Measurements from ENCODE around the gene HSD17B14. TPM values are rescaled to one million over a fixed set of nuclear protein-coding genes. Genes with fewer than 3 reads are reported as not detected.
A peak's percentile ranks its signal among the peaks of the same experiment; 100 is the strongest.

Gene HSD17B14
- total and polyA plus RNA-seq, 9 of the 15 experiments (the other 6 are each of a cell fraction or from before 2014, with no cell fraction given), result 0.16 TPM; not detected in 8

- TF ChIP-seq SIN3A (IDR thresholded peaks at IDR 0.05; ENCODE audit: borderline replicate concordance in 2 of 2, control insufficient read depth in 1 of 2, low read depth in 2 of 2, low read length in 2 of 2), result no peak
- TF ChIP-seq, protein P1, sequence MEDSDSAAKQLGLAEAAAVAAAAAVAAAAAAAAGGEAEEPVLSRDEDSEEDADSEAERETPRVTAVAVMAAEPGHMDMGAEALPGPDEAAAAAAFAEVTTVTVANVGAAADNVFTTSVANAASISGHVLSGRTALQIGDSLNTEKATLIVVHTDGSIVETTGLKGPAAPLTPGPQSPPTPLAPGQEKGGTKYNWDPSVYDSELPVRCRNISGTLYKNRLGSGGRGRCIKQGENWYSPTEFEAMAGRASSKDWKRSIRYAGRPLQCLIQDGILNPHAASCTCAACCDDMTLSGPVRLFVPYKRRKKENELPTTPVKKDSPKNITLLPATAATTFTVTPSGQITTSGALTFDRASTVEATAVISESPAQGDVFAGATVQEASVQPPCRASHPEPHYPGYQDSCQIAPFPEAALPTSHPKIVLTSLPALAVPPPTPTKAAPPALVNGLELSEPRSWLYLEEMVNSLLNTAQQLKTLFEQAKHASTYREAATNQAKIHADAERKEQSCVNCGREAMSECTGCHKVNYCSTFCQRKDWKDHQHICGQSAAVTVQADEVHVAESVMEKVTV (CRISPR knock-in tag; IDR thresholded peaks at IDR 0.05), result no peak
- peak; percentile 4; the same call in 1 of the 2 replicates for TF ChIP-seq USF1 (CRISPR knock-in tag; IDR thresholded peaks at IDR 0.05)
- no peak for TF ChIP-seq CCAR2 (IDR thresholded peaks at IDR 0.05; ENCODE audit: low read depth, low read length)
- peak; percentile 93 for TF ChIP-seq FOXJ3 (CRISPR knock-in tag; IDR thresholded peaks at IDR 0.05)
- TF ChIP-seq ZNF444 (CRISPR knock-in tag; IDR thresholded peaks at IDR 0.05), result no peak
- TF ChIP-seq GATA2 (CRISPR knock-in tag; IDR thresholded peaks at IDR 0.05), result 0 out of 2 replicates have a peak, but pooled peaks have one; percentile 1
- TF ChIP-seq SMARCA5 (IDR thresholded peaks at IDR 0.05), result peak; percentile 47; the same call in 1 of the 2 replicates
- TF ChIP-seq TSHZ1 (CRISPR knock-in tag; IDR thresholded peaks at IDR 0.05), result no peak
- peak; percentile 43 for TF ChIP-seq TAL1 (IDR thresholded peaks at IDR 0.05)
- TF ChIP-seq RCOR1 (IDR thresholded peaks at IDR 0.05; ENCODE audit: borderline replicate concordance in 1 of 2, low read depth in 2 of 2, low read length in 2 of 2), result peak in 1 of 2 experiments; percentile 67; a peak in 2 of 4 replicates
- peak; percentile 99 for TF ChIP-seq FOXJ2 (tag; IDR thresholded peaks at IDR 0.05)
- no peak for TF ChIP-seq EHMT2 (IDR thresholded peaks at IDR 0.05)
- TF ChIP-seq EP300 (IDR thresholded peaks at IDR 0.05; ENCODE audit: low read length), result peak; percentile 79
- peak; percentile 74 for TF ChIP-seq SAP30 (IDR thresholded peaks at IDR 0.05; ENCODE audit: borderline replicate concordance, insufficient read depth, low read depth, low read length, poor library complexity, severe bottlenecking)
- peak; percentile 86 for TF ChIP-seq RFX1 (IDR thresholded peaks at IDR 0.05)
- peak; percentile 78 for TF ChIP-seq BHLHE40 (IDR thresholded peaks at IDR 0.05; ENCODE audit: low read length)
- TF ChIP-seq RFX5 (IDR thresholded peaks at IDR 0.05; ENCODE audit: low read depth, low read length), result 0 out of 2 replicates have a peak, but pooled peaks have one; percentile 9
- TF ChIP-seq BMI1 (IDR thresholded peaks at IDR 0.05; ENCODE audit: low read length), result no peak
- TF ChIP-seq, protein P2, sequence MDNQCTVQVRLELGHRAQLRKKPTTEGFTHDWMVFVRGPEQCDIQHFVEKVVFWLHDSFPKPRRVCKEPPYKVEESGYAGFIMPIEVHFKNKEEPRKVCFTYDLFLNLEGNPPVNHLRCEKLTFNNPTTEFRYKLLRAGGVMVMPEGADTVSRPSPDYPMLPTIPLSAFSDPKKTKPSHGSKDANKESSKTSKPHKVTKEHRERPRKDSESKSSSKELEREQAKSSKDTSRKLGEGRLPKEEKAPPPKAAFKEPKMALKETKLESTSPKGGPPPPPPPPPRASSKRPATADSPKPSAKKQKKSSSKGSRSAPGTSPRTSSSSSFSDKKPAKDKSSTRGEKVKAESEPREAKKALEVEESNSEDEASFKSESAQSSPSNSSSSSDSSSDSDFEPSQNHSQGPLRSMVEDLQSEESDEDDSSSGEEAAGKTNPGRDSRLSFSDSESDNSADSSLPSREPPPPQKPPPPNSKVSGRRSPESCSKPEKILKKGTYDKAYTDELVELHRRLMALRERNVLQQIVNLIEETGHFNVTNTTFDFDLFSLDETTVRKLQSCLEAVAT (IDR thresholded peaks at IDR 0.05), result peak in 1 of 2 experiments; percentile 42; a peak in 1 of 4 replicates
- no peak for TF ChIP-seq CBX1 (IDR thresholded peaks at IDR 0.05; ENCODE audit: low read depth)
Measured at GRCh38 chr19:48872884-48873475, 36.7 kb upstream of the HSD17B14 start (continued).

Data from K562 (cell line).